Spleen (tissue), 7 donors: Measurements from ENCODE around the gene HNF1B.

Experiments
- CTCF ChIP-seq, 11 experiments: fragments of 200-600 bp in 7 of 11; fragments of 450-650 bp in 4 of 11; sonication (generic) in 4 of 11; IDR thresholded peaks in 8 of 11; conservative IDR thresholded peaks in 3 of 11; 1 replicate in 7 of 11; 2 replicates in 4 of 11; pipeline versions ENCODE4 v1.4.0 to v1.8.0; 2016 to 2021; ENCODE audit warnings: antibody characterized with exemption in 11 of 11, inconsistent platforms in 4 of 11, mild to moderate bottlenecking in 1 of 11
- POLR2A ChIP-seq, 3 donors: fragments of 450-650 bp; IDR thresholded peaks; one replicate each; pipeline ENCODE4 v1.5.1; 2017; ENCODE audit warnings: antibody characterized with exemption in 3 of 3, mild to moderate bottlenecking in 1 of 3
- POLR2AphosphoS5 ChIP-seq, 3 donors: sonication (generic); formaldehyde crosslinking; IDR thresholded peaks; one replicate each; pipeline ENCODE4 v1.5.1; 2017; ENCODE audit warnings: antibody characterized with exemption in 3 of 3
- donor health status: DM: no; HTN: no; CAD: no; lungs with moderate emphysema.
- donor health status: DM: no; HTN: no; CAD: no.
- donor health status: DM: no; HTN: no; CAD: no.

GRCh38 chr17:37769050-37769449 lies 24.2 kb upstream of the HNF1B start:
- TF ChIP-seq CTCF (IDR thresholded peaks at IDR 0.05 in 8 of 11, conservative IDR thresholded peaks at IDR 0.05 in 3 of 11) (no peak), POLR2A (IDR thresholded peaks at IDR 0.05) (no peak), POLR2AphosphoS5 (IDR thresholded peaks at IDR 0.05) (no peak)
